HG03571 (cell line): Measurements from ENCODE around the gene METRNL.
"Not testable (repeated sequence)": the region's sequence is repeated elsewhere in the genome, so short reads cannot be mapped to it uniquely, and the experiment has no call there.

Experiments
- ATAC-seq: cut with Tn5 transposase; IDR thresholded peaks from one replicate; pipeline ENCODE4 v1.9.1; 2021; ENCODE audit not compliant: unreplicated experiment

Gene METRNL

DNA sequence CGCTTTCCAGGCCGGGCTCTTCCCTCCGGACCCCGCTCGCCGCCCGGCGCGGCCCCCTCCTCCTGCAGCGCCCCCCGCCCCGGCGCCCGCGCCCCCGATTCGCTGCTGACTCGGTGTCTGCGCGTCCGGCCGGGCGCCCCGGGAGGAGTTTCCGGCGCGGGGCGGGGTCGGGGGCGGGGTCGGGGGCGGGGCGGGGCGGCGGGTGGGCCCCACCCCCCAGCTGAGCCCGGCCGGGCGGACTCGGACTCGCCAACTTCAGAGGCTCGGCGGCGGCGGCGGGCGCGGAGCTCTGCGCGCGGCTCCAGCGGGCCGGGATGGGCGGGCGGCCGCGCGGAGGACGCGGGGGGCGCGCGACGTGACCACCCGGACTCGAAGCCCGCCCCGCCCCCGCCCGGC is at the start of gene METRNL:
TSS of gene METRNL (plus strand) at position 258 of the 396 bp plus-strand sequence. CDS start 207 bp downstream, outside the sequence.
- no peak for ATAC-seq

DNA sequence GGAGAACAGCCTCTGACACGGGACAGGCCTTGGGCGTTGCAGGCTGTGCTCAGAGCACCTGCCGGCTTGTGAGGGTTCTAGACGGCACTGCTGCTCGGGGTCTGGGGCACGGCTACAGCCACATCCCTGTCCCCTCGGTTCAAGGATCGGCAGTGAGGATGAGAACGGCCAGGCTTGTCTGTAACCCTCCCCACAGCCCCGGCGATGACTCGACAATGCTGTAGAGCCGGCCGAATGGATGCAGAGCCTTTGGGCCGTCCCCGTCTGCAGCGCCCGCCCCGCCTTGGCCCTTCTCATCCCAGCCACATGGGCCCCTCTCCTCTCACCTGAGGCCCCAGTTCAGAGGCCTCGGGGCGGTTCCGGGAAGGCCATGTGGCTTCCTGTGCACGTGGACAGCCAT is 49.0 kb upstream of the METRNL start:
- ATAC-seq = no peak

DNA sequence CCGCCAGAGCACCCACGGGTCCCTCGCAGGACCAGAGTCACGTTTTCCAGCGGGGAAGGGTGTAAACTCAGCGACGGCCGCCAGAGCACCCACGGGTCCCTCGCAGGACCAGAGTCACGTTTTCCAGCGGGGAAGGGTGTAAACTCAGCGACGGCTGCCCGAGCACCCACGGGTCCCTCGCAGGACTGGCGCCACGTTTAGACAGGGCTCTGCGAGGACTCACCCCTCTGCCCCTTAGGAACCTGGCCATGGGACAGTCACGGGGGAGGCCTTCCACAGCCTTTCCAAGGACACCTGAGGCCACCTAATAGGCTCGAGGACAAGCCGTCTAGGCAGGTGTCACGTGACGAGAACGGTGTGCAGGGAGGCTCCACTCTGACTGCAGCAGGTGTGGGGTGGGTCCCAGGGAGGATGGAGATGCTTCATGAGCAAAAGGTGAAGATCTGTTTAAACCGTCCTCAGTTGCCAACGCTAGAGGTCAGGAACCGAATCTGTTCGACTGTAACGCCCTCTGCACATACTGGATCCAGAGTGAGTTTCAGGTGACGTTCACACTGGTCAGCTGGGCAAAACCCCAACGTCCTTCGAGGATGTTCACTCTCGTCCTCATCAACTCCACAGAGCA is 48.0 kb upstream of the METRNL start:
- no peak for ATAC-seq

GRCh38 chr17:83031946-83032451 is 47.4 kb upstream of the METRNL start:
- not testable (repeated sequence) for ATAC-seq

DNA sequence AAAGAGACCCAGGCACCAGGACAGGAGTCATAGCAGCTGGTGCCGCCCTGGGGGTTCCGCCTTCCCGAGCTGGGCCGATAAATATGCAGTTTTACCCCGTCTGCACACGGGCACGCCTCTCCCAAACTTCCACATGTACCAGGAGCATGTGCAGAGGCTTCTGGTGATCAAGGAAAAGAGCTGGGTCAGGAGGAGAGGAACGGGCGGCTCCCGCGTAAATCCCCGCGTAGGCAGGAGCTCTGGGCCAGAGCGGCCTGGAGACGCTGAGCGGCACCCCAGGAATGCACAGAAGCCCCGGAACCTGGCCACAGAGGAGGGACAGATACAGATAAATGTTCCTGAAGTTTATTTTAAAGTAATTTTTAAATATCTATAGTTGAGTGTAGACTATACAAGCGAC is 46.6 kb upstream of the METRNL start:
- no peak for ATAC-seq

DNA sequence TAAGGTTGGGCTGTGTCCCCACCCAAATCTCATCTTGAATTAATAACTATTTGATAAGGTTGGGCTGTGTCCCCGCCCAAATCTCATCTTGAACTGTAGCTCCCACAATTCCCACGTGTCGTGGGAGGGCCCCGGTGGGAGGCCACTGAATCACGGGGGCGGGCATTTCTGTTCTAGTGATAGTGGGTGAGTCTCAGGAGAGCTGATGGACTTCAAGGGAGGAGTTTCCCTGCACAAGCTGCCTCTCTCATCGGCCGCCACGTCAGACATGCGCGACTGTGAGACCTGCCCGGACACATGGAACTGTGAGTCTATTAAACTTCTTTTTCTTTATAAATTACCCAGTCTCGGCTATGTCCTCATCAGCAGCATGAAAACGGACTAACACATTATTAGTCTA is 44.9 kb upstream of the METRNL start:
- no peak for ATAC-seq

DNA sequence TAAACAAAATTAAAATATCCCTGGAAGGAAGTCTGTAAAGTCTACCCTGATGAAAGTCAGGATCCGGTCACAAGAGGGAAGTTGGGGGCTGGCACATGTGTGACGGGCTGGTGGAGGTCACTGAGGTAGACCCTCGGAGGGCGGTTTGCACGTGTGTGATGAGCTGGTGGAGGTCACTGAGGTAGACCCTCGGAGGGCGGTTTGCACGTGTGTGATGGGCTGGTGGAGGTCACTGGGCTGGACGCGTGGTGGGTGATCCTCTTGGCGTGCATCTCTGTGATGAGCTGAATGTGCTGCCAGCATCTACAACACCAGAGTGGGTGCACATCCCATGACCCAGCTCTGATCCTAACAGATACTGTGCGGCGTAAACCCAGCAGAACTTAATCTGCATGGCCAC is 43.7 kb upstream of the METRNL start:
- ATAC-seq = no peak

DNA sequence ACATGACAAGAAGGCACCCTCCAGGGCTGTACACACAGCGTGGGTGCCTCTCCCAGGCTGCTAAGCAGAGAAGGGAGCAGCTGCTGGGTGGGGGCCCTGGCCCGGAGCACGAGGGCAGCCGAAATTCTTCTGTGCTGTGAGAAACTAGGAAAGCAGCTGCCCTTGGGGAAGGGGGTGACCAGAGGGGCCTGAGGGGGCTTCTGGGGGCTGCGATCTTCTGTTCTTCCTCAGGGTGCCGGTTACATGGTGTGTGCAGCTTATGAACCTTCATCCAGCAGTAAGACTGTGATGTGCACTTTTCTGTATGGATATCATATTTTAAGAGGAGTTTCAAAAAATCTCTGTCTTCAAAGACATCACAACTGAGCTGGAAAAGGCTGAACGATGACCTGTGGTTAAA is 43.2 kb upstream of the METRNL start:
- ATAC-seq = no peak

GRCh38 chr17:83036666-83037065 is 42.7 kb upstream of the METRNL start:
- ATAC-seq = no peak

GRCh38 chr17:83037084-83037873 is 42.1 kb upstream of the METRNL start:
- ATAC-seq = no peak

GRCh38 chr17:83037874-83038165 is 41.6 kb upstream of the METRNL start:
- no peak for ATAC-seq

GRCh38 chr17:83038983-83039382 is 40.4 kb upstream of the METRNL start:
- ATAC-seq = not testable (repeated sequence)

GRCh38 chr17:83041305-83041704 is 38.1 kb upstream of the METRNL start:
- no peak for ATAC-seq

DNA sequence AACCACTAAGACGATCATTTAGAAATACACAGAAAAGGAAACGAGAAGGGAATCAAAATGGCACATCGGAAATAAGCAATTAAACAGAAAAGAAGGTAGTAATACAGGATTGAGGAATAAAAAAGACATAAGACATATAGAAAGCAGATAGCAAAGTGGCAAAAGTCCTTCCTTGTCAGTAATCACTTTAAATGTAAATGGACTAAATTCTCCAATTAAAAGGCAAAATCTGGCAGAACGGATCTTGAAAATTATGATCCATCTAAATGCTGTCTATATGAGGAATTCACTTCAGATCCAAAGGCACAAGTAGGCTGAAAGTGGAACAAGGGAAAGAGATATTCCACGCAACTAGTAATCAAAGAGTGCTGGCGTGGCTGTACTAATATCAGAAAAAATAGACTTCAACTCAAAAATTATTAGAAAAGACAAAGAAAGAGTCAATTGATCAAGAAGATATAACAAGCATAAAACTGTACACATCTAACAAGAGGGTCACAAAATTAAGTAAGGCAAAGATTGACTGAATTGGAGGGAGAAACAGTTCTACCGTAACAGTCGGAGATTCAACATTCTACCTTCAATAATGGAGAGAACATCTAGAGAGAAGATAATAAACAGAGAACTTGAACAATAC is 36.8 kb upstream of the METRNL start:
- no peak for ATAC-seq

DNA sequence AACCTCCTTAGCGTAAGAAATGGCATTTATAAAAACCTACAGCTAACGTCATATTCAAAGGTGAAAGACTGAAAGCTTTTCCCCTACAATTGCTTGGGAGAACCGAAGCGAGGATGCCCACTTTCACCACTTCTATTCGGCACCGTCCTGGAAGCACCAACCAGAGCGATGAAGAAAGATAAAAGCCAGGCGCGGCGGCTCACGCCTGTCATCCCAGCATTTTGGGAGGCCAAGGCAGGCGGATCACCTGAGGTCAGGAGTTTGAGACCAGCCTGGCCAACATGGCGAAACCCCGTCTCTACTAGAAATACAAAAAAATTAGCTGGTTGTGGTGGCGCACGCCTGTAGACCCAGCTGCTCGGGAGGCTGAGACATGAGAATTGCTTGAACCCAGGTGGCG is 34.9 kb upstream of the METRNL start:
- ATAC-seq = not testable (repeated sequence)

DNA sequence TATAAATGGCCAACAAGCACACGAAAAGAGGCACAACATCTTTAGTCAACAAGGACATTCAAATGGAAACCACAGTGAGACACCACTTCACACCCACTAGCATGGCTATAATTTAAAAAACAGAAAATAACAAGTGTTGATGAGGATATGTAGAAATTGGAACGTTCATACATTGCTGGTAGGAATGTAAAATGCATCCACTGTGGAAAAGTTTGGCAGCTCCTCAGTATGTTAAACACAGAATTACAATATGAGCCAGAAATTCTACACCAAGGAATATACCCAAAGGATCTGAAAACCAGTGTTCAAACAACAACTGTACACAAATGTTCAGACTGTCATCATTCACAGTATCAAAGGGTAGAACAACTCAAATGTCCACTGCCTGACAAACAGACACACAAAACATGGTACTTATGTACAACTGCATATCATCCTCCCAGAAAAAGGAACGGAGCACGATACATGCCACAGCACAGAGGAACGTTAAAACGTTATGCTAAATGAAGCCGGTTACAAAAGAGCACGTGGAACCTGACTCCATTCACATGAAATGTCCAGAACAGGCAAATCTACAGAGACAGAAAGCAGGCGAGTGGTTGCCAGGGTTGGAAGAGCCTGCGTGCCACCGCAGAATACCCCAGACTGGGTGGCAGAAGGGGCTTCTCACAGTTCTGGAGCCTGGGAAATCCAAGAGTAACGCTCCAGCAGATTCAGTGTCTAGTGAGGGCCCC is 32.8 kb upstream of the METRNL start:
- ATAC-seq = no peak

DNA sequence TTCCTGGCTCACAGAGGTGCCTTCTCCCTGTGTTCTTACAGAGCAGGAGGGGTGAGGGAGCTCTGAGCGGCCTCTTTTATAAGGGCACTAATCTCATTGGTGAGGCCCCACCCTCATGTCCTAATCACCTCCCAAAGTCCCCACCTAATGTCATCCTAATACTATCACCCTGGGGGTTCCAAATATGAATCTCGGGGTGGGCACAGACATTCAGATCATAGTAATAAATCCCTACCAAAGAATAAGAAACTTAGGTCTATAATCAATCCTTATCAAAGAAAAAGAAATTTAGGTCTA is 32.3 kb upstream of the METRNL start:
- ATAC-seq = no peak

DNA sequence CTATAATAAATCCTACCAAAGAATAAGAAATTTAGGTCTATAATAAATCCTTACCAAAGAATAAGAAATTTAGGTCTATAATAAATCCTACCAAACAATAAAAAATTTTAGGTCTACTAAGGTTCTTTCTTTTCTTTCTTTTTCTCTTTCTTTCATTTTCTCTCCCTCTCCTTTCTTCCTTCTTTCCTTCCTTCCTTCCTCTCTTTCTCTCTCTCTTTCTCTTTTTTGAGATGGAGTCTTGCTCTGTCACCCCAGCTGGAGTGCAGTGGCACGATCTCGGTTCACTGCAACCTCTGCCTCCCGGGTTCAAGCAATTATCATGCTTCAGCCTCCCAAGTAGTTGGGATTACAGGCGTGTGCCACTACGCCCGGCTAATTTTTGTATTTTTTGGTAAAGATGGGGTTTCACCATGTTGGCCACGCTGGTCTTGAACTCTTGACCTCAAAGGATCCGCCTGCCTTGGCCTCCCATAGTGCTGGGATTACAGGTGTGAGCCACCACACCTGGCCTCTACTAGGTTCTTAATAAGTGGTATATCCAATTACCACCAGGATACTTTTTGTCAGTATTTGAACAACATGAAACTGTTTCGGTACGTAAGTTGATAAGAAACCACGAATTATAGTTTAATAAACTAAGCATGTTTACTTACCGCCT is 31.5 kb upstream of the METRNL start:
- ATAC-seq = not testable (repeated sequence)

DNA sequence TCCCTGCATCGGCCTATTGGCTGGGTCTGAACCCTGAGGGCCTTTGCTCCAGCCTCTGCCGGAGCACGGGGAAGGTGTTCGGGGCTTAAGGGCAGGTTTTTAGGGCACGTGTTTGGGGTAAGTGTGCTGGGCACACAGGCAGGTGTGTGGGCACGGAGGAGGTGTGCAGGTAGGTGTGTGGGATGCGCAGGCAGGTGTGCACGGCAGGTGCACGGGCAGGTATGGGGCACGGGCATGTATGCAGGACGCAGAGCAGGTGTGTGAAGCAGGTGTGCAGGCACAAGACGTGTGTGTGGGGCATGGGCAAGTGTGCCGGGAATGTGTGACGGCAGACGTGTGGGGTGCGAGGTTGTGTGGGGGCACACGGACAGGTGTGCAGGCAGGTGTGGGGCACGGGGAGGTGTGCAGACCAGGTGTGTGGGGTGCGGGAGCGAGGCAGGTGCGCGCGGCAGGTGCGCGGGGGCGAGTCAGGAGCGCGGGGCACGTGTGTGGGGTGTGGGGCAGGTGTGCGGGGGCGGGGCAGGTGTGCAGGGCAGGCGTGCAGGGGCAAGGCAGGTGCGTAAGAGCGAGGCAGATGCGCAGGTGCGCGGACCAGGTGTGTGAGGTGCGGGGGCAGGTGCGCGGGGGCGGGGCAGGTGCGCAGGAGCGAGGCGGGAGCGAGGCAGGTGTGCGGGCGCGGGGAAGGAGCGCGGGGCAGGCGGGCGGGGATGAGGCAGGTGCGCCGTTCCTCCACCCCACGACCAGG is 28.6 kb upstream of the METRNL start:
- ATAC-seq = no peak
